ENCODE measurements around the gene OR2F2. TPM values are rescaled to one million over a fixed set of nuclear protein-coding genes. Genes with fewer than 3 reads are reported as not detected.

The OR2F2 gene
- total and polyA plus RNA-seq, 2 experiments from 2014 or later, result not detected

- Histone ChIP-seq H3K27me3 (peaks cover 3% of the 10 kb centered on the region), H3K9me3 (ENCODE audit: low read depth) (no peaks in the 10 kb centered on the region), H3K27ac (no peak overlapping the region), H3K4me1 (ENCODE audit: low read depth) (peaks cover 26% of the 10 kb centered on the region), H3K36me3 (no peaks in the 10 kb centered on the region), H3K4me3 (no peak overlapping the region)
- no peak for TF ChIP-seq CTCF (IDR thresholded peaks at IDR 0.05; ENCODE audit: low read depth, low read length)
- DNase-seq (ENCODE audit: low read depth in 1 of 2, low spot score in 1 of 2), result no peak
These were observed 28.1 kb upstream of the OR2F2 start for GRCh38 chr7:143906895-143907294.

- H3K27ac ChIP-seq, result no peak overlapping the region
- no peaks in the 10 kb centered on the region for H3K36me3 ChIP-seq
- no peaks in the 10 kb centered on the region for H3K9me3 ChIP-seq (ENCODE audit: low read depth)
- peaks cover 26% of the 10 kb centered on the region for H3K4me1 ChIP-seq (ENCODE audit: low read depth)
- peaks cover 3% of the 10 kb centered on the region for H3K27me3 ChIP-seq
- no peak overlapping the region for H3K4me3 ChIP-seq
- TF ChIP-seq CTCF (IDR thresholded peaks at IDR 0.05; ENCODE audit: low read depth, low read length), result no peak
- no peak for DNase-seq (ENCODE audit: low read depth in 1 of 2, low spot score in 1 of 2)
These were observed 26.9 kb upstream of the OR2F2 start for GRCh38 chr7:143908120-143908519.

GRCh38 chr7:143909863-143910262, 25.2 kb upstream of the OR2F2 start:
- H3K27me3 ChIP-seq, result peaks cover 3% of the 10 kb centered on the region
- peaks cover 19% of the 10 kb centered on the region for H3K4me1 ChIP-seq (ENCODE audit: low read depth)
- DNase-seq (ENCODE audit: low read depth in 1 of 2, low spot score in 1 of 2), result no peak
- H3K27ac ChIP-seq, result no peak overlapping the region
- no peaks in the 10 kb centered on the region for H3K36me3 ChIP-seq
- H3K9me3 ChIP-seq (ENCODE audit: low read depth), result no peaks in the 10 kb centered on the region
- TF ChIP-seq CTCF (IDR thresholded peaks at IDR 0.05; ENCODE audit: low read depth, low read length), result no peak
- H3K4me3 ChIP-seq, result no peak overlapping the region

GRCh38 chr7:143910473-143911248, 24.4 kb upstream of the OR2F2 start:
- TF ChIP-seq CTCF (IDR thresholded peaks at IDR 0.05; ENCODE audit: low read depth, low read length), result no peak
- Histone ChIP-seq H3K4me3 (no peak overlapping the region), H3K27ac (no peak overlapping the region), H3K4me1 (ENCODE audit: low read depth) (peaks cover 11% of the 10 kb centered on the region), H3K27me3 (peaks cover 3% of the 10 kb centered on the region), H3K36me3 (no peaks in the 10 kb centered on the region), H3K9me3 (ENCODE audit: low read depth) (no peaks in the 10 kb centered on the region)
- no peak for DNase-seq (ENCODE audit: low read depth in 1 of 2, low spot score in 1 of 2)

- TF ChIP-seq CTCF (IDR thresholded peaks at IDR 0.05; ENCODE audit: low read depth, low read length), result no peak
- H3K36me3 ChIP-seq, result no peaks in the 10 kb centered on the region
These were observed 21.0 kb upstream of the OR2F2 start for GRCh38 chr7:143913945-143914615.

More at GRCh38 chr7:143913945-143914615, 21.0 kb upstream of the OR2F2 start:
- Histone ChIP-seq H3K27me3 (peaks cover 2% of the 10 kb centered on the region), H3K27ac (no peak overlapping the region), H3K4me3 (no peak overlapping the region), H3K9me3 (ENCODE audit: low read depth) (no peaks in the 10 kb centered on the region), H3K4me1 (ENCODE audit: low read depth) (peaks cover 5% of the 10 kb centered on the region)
- no peak for DNase-seq (ENCODE audit: low read depth in 1 of 2, low spot score in 1 of 2)

All from cardiac muscle cell (in vitro differentiated cells and primary cell).